Gastrocnemius medialis (tissue), 4 donors: ENCODE measurements around the gene SULT1C3.

Experiments used
- POLR2A ChIP-seq, 2 donors: fragments of 450-650 bp; IDR thresholded peaks; one replicate each; pipeline ENCODE4 v1.6.1; 2017; ENCODE audit warnings: antibody characterized with exemption in 2 of 2, mild to moderate bottlenecking in 2 of 2, moderate library complexity in 2 of 2
- TF ChIP-seq, protein P1 (sequence below), 5 experiments: fragments of 450-650 bp in 3 of 5; fragments of 200-600 bp in 2 of 5; sonication (generic) in 2 of 5; IDR thresholded peaks in 4 of 5; conservative IDR thresholded peaks in 1 of 5; 1 replicate in 4 of 5; 2 replicates in 1 of 5; pipeline ENCODE4 v1.5.1; 2016 to 2019; ENCODE audit warnings: antibody characterized with exemption in 5 of 5, mild to moderate bottlenecking in 3 of 5, moderate library complexity in 3 of 5

DNA sequence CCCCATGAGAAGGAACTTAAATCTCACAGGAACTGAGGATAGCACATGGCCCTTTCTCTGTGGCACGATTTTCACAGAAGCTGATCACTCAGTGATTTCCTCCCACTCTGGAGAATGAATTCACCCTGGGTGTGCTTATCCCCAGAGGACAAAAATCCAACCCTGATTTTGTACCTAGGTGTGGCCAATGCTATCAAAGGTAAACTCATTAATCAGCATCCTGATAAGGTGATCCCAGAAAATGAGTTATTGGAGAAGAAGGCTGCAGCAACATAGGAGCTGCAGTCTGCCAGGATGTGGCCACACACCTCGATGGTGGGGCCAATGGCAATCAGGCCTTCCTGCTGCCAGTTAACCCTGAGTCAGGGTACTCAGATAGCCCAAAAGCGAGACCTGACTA, 40.7 kb downstream of the SULT1C3 start:
- TF ChIP-seq, protein P1, sequence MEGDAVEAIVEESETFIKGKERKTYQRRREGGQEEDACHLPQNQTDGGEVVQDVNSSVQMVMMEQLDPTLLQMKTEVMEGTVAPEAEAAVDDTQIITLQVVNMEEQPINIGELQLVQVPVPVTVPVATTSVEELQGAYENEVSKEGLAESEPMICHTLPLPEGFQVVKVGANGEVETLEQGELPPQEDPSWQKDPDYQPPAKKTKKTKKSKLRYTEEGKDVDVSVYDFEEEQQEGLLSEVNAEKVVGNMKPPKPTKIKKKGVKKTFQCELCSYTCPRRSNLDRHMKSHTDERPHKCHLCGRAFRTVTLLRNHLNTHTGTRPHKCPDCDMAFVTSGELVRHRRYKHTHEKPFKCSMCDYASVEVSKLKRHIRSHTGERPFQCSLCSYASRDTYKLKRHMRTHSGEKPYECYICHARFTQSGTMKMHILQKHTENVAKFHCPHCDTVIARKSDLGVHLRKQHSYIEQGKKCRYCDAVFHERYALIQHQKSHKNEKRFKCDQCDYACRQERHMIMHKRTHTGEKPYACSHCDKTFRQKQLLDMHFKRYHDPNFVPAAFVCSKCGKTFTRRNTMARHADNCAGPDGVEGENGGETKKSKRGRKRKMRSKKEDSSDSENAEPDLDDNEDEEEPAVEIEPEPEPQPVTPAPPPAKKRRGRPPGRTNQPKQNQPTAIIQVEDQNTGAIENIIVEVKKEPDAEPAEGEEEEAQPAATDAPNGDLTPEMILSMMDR (IDR thresholded peaks at IDR 0.05 in 4 of 5, conservative IDR thresholded peaks at IDR 0.05 in 1 of 5), result no peak
- TF ChIP-seq POLR2A (IDR thresholded peaks at IDR 0.05), result no peak
